Bronchial epithelial cell (primary cell): ENCODE measurements around the gene ASCC1. TPM values are rescaled to one million over a fixed set of nuclear protein-coding genes. Genes with fewer than 3 reads are reported as not detected.

Experiments used
- DNase-seq: peaks from one replicate; pipeline ENCODE4 v3.0.0-alpha.2; 2010; ENCODE audit warnings: low read depth
- FAIRE-seq: peaks from 2 replicates; lab custom pipeline; 2011; peaks lifted over from hg19 to GRCh38; lab: Jason Lieb, UNC
- H3K27me3 ChIP-seq: 2 replicates; pipeline ENCODE4 v1.5.1; 2011; ENCODE audit warnings: low read length; ENCODE audit not compliant: control insufficient read depth, insufficient read depth
- H3K36me3 ChIP-seq: 2 replicates; pipeline ENCODE4 v1.5.1; 2011; ENCODE audit warnings: low read length; ENCODE audit not compliant: control insufficient read depth, insufficient read depth
- H3K4me3 ChIP-seq: 2 replicates; pipeline ENCODE4 v1.5.1; 2011; ENCODE audit warnings: mild to moderate bottlenecking, low read depth, low read length, control low read depth
- total RNA-seq: library from RNA; depleted of rRNA; stranded (reverse); fragments of >200 nt; gene quantifications from 2 replicates; pipeline ENCODE4 v1.2.1, GENCODE V29; 2014
- TF ChIP-seq, protein P1 (sequence below): IDR thresholded peaks from 2 replicates; pipeline ENCODE4 v1.5.1; 2011; ENCODE audit warnings: mild to moderate bottlenecking, moderate library complexity, low read length, control low read depth, inconsistent platforms; ENCODE audit not compliant: insufficient read depth, severe bottlenecking

Gene ASCC1
- total RNA-seq, 1 donor from 2014 or later, result 22.4 TPM

DNA sequence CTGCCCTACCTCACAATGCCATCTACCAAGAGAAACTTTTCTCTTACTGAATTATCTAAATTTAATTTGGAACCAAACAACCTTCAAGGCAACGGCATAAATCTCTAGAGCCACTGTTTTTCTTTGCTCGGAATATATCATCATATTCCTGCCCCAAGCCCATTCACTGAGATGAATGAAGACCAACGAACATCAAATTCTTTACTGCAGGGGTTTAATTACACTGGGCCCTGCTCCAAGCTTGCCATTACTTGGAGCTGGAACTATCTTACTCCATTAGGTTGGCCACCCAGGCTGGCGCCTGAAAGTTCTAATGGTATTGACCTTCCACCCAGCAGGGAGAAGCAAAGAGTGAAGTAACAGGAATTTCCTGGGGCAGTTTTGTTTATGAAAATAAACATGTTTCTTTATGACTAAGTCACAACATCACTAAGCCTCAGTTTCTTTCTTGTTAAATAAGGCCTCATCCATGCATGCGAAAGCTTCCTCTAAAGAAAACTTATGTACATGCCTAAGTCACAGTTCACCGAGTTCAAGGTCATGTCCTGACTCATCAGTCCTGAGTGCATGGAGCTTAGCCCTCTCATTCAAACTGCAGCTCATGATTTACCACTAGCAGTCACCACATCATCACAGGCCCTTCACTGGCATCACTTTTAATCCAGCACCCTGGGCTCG, 42.3 kb downstream of the ASCC1 start:
- TF ChIP-seq, protein P1, sequence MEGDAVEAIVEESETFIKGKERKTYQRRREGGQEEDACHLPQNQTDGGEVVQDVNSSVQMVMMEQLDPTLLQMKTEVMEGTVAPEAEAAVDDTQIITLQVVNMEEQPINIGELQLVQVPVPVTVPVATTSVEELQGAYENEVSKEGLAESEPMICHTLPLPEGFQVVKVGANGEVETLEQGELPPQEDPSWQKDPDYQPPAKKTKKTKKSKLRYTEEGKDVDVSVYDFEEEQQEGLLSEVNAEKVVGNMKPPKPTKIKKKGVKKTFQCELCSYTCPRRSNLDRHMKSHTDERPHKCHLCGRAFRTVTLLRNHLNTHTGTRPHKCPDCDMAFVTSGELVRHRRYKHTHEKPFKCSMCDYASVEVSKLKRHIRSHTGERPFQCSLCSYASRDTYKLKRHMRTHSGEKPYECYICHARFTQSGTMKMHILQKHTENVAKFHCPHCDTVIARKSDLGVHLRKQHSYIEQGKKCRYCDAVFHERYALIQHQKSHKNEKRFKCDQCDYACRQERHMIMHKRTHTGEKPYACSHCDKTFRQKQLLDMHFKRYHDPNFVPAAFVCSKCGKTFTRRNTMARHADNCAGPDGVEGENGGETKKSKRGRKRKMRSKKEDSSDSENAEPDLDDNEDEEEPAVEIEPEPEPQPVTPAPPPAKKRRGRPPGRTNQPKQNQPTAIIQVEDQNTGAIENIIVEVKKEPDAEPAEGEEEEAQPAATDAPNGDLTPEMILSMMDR, result no peak
- DNase-seq (peak; percentile 7), FAIRE-seq (no peak)
- Histone ChIP-seq H3K36me3 (no peaks in the 10 kb centered on the region), H3K27me3 (no peaks in the 10 kb centered on the region), H3K4me3 (no peak overlapping the region)

- Histone ChIP-seq H3K4me3 (no peak overlapping the region), H3K27me3 (no peaks in the 10 kb centered on the region), H3K36me3 (no peaks in the 10 kb centered on the region)
- DNase-seq (no peak), FAIRE-seq (no peak)
- TF ChIP-seq, protein P1, result no peak
Observed at GRCh38 chr10:72173262-72173618, 42.8 kb downstream of the ASCC1 start.

DNA sequence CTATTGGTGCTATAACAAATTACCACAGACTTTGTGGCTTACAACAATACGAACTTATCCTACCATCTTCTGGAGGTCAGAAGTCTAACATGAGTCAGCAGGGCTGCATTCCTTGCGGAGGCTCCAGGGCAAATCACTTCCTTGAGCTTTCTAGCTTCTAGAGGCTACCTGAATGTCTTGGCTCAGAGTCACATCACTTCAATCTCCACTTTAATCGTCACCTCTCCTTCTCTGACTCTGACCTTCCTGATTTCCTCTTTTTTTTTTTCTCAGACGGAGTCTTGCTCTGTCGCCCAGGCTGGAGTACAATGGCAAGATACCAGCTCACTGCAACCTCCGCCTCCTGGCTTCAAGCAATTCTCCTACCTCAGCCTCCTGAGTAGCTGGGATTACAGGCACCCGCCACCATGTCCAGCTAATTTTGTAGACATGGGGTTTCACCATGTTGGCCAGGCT, 44.9 kb downstream of the ASCC1 start:
- Histone ChIP-seq H3K36me3 (no peaks in the 10 kb centered on the region), H3K27me3 (no peaks in the 10 kb centered on the region), H3K4me3 (no peak overlapping the region)
- TF ChIP-seq, protein P1, result no peak
- peak; percentile 85 for FAIRE-seq
- peak; percentile 95 for DNase-seq

DNA sequence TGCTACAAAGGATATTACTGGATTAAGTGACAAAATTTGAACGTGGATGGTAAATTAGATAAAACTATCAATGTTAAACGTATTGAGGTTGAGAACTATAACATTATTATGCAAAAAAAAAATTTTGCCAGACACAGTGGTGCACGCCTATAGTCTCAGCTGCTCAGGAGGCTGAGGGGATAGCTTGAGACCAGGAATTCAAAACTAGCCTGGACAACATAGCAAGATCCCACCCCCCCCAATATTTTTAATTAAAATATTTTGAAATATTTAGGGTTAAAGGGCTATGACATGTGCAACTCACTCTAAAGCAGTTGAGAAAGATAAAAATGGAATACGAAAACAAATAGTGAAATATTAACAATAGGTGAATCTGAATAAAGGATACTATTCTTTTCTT, 45.3 kb downstream of the ASCC1 start:
- TF ChIP-seq, protein P1, result no peak
- FAIRE-seq, result no peak
- Histone ChIP-seq H3K27me3 (no peaks in the 10 kb centered on the region), H3K4me3 (no peak overlapping the region), H3K36me3 (no peaks in the 10 kb centered on the region)
- DNase-seq, result no peak

- no peaks in the 10 kb centered on the region for H3K27me3 ChIP-seq
- no peak for FAIRE-seq
- TF ChIP-seq, protein P1, result no peak
- H3K4me3 ChIP-seq, result no peak overlapping the region
- no peaks in the 10 kb centered on the region for H3K36me3 ChIP-seq
- DNase-seq, result peak; percentile 9
Observed at GRCh38 chr10:72170263-72170662, 45.8 kb downstream of the ASCC1 start.

- H3K27me3 ChIP-seq, result no peaks in the 10 kb centered on the region
- TF ChIP-seq, protein P1, result no peak
- no peak overlapping the region for H3K4me3 ChIP-seq
- DNase-seq (no peak), FAIRE-seq (no peak)
- H3K36me3 ChIP-seq, result no peaks in the 10 kb centered on the region
Observed at GRCh38 chr10:72167118-72167517, 49.0 kb downstream of the ASCC1 start.
